GM06990 (cell line): ENCODE data around the gene KRTAP15-1.

Source experiments
- DNase-seq: peaks from one replicate; pipeline ENCODE4 v3.0.0-alpha.2; 2011; ENCODE audit not compliant: insufficient read length; ENCODE audit errors: extremely low read depth
- H3K27me3 ChIP-seq: replicated peaks from 2 replicates; pipeline ENCODE4 v1.6.0; 2011; ENCODE audit warnings: low read length; ENCODE audit not compliant: control insufficient read depth, insufficient read depth
- H3K36me3 ChIP-seq: 2 replicates; pipeline ENCODE4 v1.5.1; 2011; ENCODE audit warnings: low read length; ENCODE audit not compliant: control insufficient read depth, insufficient read depth
- H3K4me3 ChIP-seq: replicated peaks from 2 replicates; pipeline ENCODE4 v1.5.1; 2011; ENCODE audit warnings: low read depth, mild to moderate bottlenecking, control low read depth, low read length
- TF ChIP-seq, protein P1 (sequence below): IDR thresholded peaks from 2 replicates; pipeline ENCODE4 v1.5.1; 2011; ENCODE audit warnings: low read length, control low read depth, mild to moderate bottlenecking, inconsistent platforms; ENCODE audit not compliant: insufficient read depth, poor library complexity, severe bottlenecking

Gene KRTAP15-1

DNA sequence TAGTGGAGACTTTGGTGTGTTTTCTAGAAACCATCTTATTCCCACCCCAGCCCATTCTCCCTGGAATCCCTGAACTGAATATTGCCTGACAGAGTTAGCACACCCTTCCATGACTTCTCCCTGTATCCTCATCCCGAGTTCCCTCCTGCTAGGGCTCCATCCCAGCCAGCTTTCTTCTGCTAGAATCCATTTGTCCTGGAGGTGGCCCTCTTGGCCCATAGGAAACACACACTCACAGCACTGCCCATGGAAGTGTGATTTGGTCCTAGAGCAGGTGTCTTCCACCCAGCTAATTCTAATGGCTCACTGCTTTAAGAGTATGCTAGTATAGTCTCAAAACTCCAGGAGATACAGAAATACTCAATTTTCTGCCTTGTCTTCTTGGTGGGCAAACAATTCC, 4.1 kb downstream of the KRTAP15-1 start:
- H3K4me3 ChIP-seq = no peak overlapping the region
- TF ChIP-seq, protein P1, sequence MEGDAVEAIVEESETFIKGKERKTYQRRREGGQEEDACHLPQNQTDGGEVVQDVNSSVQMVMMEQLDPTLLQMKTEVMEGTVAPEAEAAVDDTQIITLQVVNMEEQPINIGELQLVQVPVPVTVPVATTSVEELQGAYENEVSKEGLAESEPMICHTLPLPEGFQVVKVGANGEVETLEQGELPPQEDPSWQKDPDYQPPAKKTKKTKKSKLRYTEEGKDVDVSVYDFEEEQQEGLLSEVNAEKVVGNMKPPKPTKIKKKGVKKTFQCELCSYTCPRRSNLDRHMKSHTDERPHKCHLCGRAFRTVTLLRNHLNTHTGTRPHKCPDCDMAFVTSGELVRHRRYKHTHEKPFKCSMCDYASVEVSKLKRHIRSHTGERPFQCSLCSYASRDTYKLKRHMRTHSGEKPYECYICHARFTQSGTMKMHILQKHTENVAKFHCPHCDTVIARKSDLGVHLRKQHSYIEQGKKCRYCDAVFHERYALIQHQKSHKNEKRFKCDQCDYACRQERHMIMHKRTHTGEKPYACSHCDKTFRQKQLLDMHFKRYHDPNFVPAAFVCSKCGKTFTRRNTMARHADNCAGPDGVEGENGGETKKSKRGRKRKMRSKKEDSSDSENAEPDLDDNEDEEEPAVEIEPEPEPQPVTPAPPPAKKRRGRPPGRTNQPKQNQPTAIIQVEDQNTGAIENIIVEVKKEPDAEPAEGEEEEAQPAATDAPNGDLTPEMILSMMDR = no peak
- DNase-seq = no peak

DNA sequence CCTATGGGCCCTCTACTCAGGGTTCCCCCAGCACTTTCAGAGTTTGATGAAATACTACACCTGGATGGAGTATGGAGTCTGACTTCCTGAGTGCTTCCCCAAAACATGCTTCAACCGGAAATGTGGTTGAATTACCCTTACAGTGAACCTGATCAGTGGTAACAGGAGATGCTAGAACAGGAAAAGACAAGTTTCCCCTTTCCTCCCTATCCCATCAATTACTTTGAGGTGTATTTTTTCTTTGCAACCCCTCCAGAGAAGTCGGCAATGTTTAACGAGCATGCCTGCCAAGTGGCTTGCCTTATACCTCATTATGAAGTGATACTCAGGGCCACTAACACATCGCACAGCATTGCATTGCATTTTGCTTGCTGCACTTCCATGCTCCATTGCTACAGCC, 7.0 kb downstream of the KRTAP15-1 start:
- no peak overlapping the region for H3K4me3 ChIP-seq
- H3K36me3 ChIP-seq = no peaks in the 10 kb centered on the region
- DNase-seq = no peak
- H3K27me3 ChIP-seq = no peaks in the 10 kb centered on the region
- TF ChIP-seq, protein P1 = no peak

More for the DNA sequence above, 4.1 kb downstream of the KRTAP15-1 start:
- H3K36me3 ChIP-seq = no peaks in the 10 kb centered on the region
- H3K27me3 ChIP-seq = no peaks in the 10 kb centered on the region

DNA sequence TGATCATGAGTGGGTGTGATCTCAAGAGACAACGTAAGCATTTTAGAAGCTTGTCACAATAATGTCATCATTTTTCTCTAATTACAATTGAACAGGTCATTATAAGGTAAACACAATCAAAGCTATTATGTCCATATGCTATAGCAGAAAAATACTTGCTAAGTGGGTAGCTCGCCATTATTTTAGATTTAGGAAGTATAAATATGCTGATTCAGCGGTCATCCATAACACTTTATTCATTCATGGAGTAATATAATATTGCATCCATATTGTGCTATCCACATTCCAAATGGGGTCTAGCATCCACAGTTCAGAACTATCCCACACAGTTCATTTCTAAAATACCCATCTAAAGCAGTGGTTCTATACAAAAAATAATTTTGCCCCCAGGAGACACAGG, 8.4 kb downstream of the KRTAP15-1 start:
- Histone ChIP-seq H3K36me3 (no peaks in the 10 kb centered on the region), H3K27me3 (no peaks in the 10 kb centered on the region), H3K4me3 (no peak overlapping the region)
- DNase-seq = no peak
- TF ChIP-seq, protein P1 = no peak

DNA sequence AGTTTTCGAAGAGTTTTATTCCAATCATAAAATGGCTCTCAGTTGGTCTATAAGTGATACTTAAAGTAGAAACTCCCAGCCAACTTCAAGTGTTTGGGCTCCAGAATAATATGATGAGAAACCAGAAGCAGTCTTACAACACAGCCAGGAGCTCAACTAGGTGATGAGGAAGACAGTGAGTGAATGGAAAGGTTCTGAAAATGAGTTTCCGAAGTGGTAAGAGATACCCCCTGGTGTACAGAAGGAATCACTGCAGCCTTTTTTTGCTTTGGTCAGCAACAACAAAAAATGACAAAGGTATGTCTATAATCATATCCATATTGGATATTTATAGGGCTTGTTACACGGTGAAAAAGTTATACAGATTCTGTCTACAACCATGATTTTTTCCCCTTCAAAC, 23.6 kb downstream of the KRTAP15-1 start:
- Histone ChIP-seq H3K36me3 (no peaks in the 10 kb centered on the region), H3K4me3 (no peak overlapping the region), H3K27me3 (no peaks in the 10 kb centered on the region)
- no peak for DNase-seq
- TF ChIP-seq, protein P1 = no peak

DNA sequence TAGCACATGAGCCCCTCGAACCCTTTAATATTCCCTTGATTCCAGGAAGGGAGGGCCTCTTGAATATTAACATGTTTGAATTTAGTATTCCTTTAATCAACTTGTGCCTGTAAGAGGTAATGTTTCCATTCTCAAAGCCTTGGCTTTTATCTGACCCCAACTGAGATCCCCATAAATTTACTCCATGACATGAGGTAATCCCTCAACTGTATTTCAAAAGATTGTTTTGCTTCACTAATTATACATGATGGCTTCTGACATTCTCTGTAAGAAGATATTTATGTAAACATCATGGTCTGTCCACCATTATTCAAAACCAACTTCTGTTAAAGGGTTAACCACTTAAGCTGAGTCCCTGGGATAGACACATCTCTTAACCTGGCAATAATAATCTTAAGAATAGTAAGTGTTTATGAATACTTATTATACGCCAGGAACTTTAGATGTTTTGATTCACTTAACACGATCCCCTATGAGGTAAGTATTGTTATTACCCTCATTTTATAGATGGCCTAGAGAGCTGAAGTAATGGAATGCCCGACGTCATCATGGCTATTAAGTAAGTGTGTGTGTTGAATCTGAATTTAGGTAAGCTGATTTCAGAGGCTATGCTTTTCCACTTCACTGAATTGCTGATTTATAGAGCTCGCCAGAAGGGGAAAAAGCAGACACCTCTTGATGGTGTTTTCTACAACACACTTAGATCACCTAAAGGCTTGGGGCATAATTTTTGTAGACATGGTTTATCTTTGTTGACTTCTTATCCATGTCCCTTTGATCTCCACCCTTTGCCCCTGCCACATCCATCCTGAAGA, 29.0 kb downstream of the KRTAP15-1 start:
- Histone ChIP-seq H3K36me3 (no peaks in the 10 kb centered on the region), H3K4me3 (no peak overlapping the region), H3K27me3 (no peaks in the 10 kb centered on the region)
- DNase-seq = no peak
- TF ChIP-seq, protein P1 = no peak

DNA sequence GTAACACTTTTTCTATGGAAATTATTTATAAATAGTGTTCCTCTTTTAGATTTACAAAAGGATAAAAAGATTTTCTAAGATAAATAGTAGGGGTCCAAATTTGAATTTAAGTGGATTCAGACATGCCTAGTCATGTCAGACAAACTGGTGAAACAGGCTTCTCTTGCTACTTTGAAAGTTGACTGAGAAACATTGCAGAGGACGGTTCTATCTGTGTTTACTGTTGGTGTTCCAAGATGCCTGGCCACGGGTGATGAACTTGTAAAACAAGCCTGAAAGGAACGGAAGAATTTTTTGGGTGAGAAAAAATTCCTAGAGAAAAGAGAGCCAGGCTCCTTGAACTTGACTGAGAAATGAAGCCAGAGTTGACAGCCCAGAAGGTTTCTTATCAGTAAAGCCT, 37.9 kb downstream of the KRTAP15-1 start:
- no peak overlapping the region for H3K4me3 ChIP-seq
- no peak for DNase-seq
- H3K27me3 ChIP-seq = no peaks in the 10 kb centered on the region
- TF ChIP-seq, protein P1 = no peak
- H3K36me3 ChIP-seq = no peaks in the 10 kb centered on the region
